Gastrocnemius medialis (tissue), 4 donors: ENCODE measurements around the gene COL23A1. TPM values are rescaled to one million over a fixed set of nuclear protein-coding genes. Genes with fewer than 3 reads are reported as not detected.

Source experiments
- ATAC-seq, 2 donors: fragments of 150-250 bp; one replicate each; pipeline ENCODE4 v1.9.1; 2016
- DNase-seq, 2 donors: peaks; one replicate each; pipeline ENCODE4 v3.0.0-alpha.2; 2019
- H3K27ac ChIP-seq, 4 donors: fragments of 200-600 bp; sonication (generic); 1 replicate in 1 of 4; 2 replicates in 3 of 4; pipeline ENCODE4 v1.5.1; 2016 to 2018; ENCODE audit warnings: mild to moderate bottlenecking in 2 of 4, moderate library complexity in 1 of 4
- H3K27me3 ChIP-seq, 3 donors: fragments of 200-600 bp; sonication (generic) in 2 of 3; 1 replicate in 1 of 3; 2 replicates in 2 of 3; pipeline versions ENCODE4 v1.5.1 to v1.6.0; 2016 to 2019; ENCODE audit warnings: mild to moderate bottlenecking in 1 of 3, moderate library complexity in 1 of 3
- H3K36me3 ChIP-seq, 2 donors: fragments of 200-600 bp; sonication (generic) in 1 of 2; one replicate each; pipeline ENCODE4 v1.5.1; 2017 to 2018
- H3K4me1 ChIP-seq, 2 donors: fragments of 200-600 bp; sonication (generic) in 1 of 2; one replicate each; pipeline ENCODE4 v1.5.1; 2016 to 2017; ENCODE audit warnings: mild to moderate bottlenecking in 2 of 2
- H3K4me3 ChIP-seq, 4 donors: fragments of 200-600 bp; sonication (generic) in 3 of 4; 1 replicate in 1 of 4; 2 replicates in 3 of 4; pipeline ENCODE4 v1.5.1; 2016 to 2019; ENCODE audit warnings: mild to moderate bottlenecking in 2 of 4
- H3K9me3 ChIP-seq, 3 donors: fragments of 200-600 bp; sonication (generic) in 2 of 3; 1 replicate in 1 of 3; 2 replicates in 2 of 3; pipeline ENCODE4 v1.5.1; 2016 to 2019
- POLR2A ChIP-seq, 2 donors: fragments of 450-650 bp; IDR thresholded peaks; one replicate each; pipeline ENCODE4 v1.6.1; 2017; ENCODE audit warnings: antibody characterized with exemption in 2 of 2, mild to moderate bottlenecking in 2 of 2, moderate library complexity in 2 of 2
- in situ Hi-C, 4 donors: fragments of 200-750 bp; cut with MboI; loops; one replicate each; pipeline versions ENCODE4 v1.15.0 to v1.8.0; 2017; ENCODE audit warnings: low sequenced_read_pairs in 4 of 4
- intact Hi-C: fragments of 100-400 bp; cut with DNase I; formaldehyde crosslinking; loops from one replicate; pipeline ENCODE4 v1.15.1; 2023; ENCODE audit warnings: low total_unique reads
- total RNA-seq, 4 donors: library from RNA; depleted of rRNA; stranded (reverse); fragments of >200 nt; gene quantifications; one replicate each; pipeline versions ENCODE4 v1.1.0 to v1.2.3, GENCODE V29; 2016
- TF ChIP-seq, protein P1 (sequence below), 5 experiments: fragments of 450-650 bp in 3 of 5; fragments of 200-600 bp in 2 of 5; sonication (generic) in 2 of 5; IDR thresholded peaks in 4 of 5; conservative IDR thresholded peaks in 1 of 5; 1 replicate in 4 of 5; 2 replicates in 1 of 5; pipeline ENCODE4 v1.5.1; 2016 to 2019; ENCODE audit warnings: antibody characterized with exemption in 5 of 5, mild to moderate bottlenecking in 3 of 5, moderate library complexity in 3 of 5

COL23A1 gene
- total RNA-seq, 4 donors from 2014 or later: 0.62 to 1.1 (median 0.97) TPM; not detected in 1

DNA sequence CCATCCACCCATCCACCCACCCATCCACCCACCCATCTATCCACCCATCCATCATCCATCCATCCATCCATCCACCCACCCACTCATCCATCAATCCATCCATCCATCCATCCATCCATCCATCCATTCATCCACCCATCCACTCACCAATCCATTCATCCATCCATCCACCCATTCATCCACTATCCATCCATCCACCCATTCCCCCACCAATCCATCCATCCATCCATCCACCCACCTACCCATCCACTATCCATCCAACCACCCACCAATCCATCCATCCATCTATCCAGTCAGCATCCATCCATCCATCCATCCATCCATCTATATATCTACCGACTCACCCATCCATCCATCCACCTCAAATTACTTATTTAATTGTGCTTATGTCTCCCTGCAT, 320.7 kb downstream of the COL23A1 start:
- Histone ChIP-seq H3K9me3 (no peaks in the 10 kb centered on the region), H3K27me3 (no peaks in the 10 kb centered on the region), H3K36me3 (no peaks in the 10 kb centered on the region), H3K27ac (no peak overlapping the region), H3K4me3 (no peak overlapping the region), H3K4me1 (peaks cover 0 to 6% of the 10 kb centered on the region in 2 donors)
- intact Hi-C loops (no loop called here), in situ Hi-C loops (loop anchor here in 1 of 4 donors (25.0 kb wide), 1 partner anchor 593 kb away; the partner anchor contains the start of gene ZNF354B)
- DNase-seq: no peak
- ATAC-seq: no peak
- no peak for TF ChIP-seq POLR2A (IDR thresholded peaks at IDR 0.05)
- TF ChIP-seq, protein P1, sequence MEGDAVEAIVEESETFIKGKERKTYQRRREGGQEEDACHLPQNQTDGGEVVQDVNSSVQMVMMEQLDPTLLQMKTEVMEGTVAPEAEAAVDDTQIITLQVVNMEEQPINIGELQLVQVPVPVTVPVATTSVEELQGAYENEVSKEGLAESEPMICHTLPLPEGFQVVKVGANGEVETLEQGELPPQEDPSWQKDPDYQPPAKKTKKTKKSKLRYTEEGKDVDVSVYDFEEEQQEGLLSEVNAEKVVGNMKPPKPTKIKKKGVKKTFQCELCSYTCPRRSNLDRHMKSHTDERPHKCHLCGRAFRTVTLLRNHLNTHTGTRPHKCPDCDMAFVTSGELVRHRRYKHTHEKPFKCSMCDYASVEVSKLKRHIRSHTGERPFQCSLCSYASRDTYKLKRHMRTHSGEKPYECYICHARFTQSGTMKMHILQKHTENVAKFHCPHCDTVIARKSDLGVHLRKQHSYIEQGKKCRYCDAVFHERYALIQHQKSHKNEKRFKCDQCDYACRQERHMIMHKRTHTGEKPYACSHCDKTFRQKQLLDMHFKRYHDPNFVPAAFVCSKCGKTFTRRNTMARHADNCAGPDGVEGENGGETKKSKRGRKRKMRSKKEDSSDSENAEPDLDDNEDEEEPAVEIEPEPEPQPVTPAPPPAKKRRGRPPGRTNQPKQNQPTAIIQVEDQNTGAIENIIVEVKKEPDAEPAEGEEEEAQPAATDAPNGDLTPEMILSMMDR (IDR thresholded peaks at IDR 0.05 in 4 of 5, conservative IDR thresholded peaks at IDR 0.05 in 1 of 5): no peak

DNA sequence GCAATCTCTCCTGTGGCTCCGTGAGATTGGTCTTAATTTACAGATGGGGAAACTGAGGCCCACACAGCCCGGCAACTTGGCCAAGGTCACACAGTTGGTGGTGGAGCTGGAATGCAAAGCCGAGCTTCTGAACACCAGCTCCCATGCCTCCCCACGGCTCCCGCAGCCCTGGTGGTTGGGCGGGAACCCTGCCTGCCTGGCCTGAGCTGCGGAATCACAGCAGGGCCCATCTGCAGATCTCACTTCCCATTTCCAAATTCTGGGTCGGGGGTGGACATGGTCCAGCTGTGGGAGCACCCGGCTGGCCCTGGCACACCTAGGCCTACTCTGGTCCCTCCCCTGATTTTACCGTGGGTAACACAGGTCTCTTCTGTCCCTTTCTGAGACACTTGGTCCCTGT, 322.3 kb downstream of the COL23A1 start:
- H3K36me3 ChIP-seq: no peaks in the 10 kb centered on the region
- no peaks in the 10 kb centered on the region for H3K9me3 ChIP-seq
- TF ChIP-seq, protein P1 (IDR thresholded peaks at IDR 0.05 in 4 of 5, conservative IDR thresholded peaks at IDR 0.05 in 1 of 5): no peak
- no peak for TF ChIP-seq POLR2A (IDR thresholded peaks at IDR 0.05)
- H3K27ac ChIP-seq: no peak overlapping the region
- no peak overlapping the region for H3K4me3 ChIP-seq
- intact Hi-C loops (no loop called here), in situ Hi-C loops (loop anchor here in 1 of 4 donors (25.0 kb wide), 1 partner anchor 594 kb away; the partner anchor contains the start of gene ZNF354B)
- DNase-seq (no peak), ATAC-seq (no peak)
- H3K4me1 ChIP-seq: peaks cover 0 to 6% of the 10 kb centered on the region in 2 donors
- no peaks in the 10 kb centered on the region for H3K27me3 ChIP-seq

DNA sequence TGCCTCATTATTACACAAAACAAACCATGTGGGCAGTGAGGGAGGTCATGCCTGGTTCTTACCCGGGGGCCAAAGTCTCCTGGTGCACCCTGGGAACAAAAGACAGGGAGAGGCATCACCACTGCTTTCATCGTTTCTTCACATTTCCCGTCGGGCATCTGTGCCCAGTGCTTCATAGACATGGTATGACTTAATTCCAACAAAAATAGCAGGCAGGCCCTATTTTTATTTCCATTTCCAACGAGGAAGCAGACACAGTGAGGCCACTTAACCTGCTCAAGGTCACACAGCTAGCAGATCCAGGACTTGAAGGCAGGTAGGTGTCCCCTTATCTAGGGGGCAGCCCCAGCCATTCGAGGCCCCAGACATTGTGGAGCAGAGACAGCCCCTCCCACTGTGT, 322.9 kb downstream of the COL23A1 start:
- in situ Hi-C loops: loop anchor here in 1 of 4 donors (25.0 kb wide), 1 partner anchor 595 kb away; the partner anchor contains the start of gene ZNF354B
- H3K27me3 ChIP-seq: no peaks in the 10 kb centered on the region

DNA sequence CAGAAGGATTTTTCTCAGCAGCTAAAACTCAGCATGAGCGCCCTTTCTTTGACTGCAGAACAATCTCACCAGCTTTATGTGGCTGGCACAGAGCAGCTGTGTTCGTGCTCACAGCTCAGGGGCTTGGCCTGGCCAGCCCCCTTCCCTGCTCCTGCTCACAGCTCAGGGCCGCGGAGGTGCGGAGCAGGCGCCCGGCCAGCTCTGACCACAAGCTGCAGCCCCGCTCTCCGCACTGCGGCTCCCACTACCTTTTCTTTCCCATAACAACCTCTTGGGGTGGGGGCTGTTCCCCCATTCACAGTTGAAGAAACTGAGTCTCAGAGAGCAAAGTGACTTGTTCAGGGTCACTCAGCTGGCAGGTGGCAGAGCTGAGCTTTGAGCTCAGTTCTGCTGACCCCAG, 323.6 kb downstream of the COL23A1 start:
- no peak for ATAC-seq
- Histone ChIP-seq H3K4me3 (no peak overlapping the region), H3K27me3 (no peaks in the 10 kb centered on the region), H3K27ac (no peak overlapping the region), H3K9me3 (no peaks in the 10 kb centered on the region), H3K36me3 (no peaks in the 10 kb centered on the region), H3K4me1 (peaks cover 0 to 6% of the 10 kb centered on the region in 2 donors)
- intact Hi-C loops: no loop called here
- no peak for DNase-seq
- in situ Hi-C loops: loop anchor here in 1 of 4 donors (25.0 kb wide), 1 partner anchor 596 kb away; the partner anchor contains the start of gene ZNF354B
- TF ChIP-seq POLR2A (IDR thresholded peaks at IDR 0.05): no peak
- TF ChIP-seq, protein P1 (IDR thresholded peaks at IDR 0.05 in 4 of 5, conservative IDR thresholded peaks at IDR 0.05 in 1 of 5): no peak

More for the DNA sequence above, 322.9 kb downstream of the COL23A1 start:
- Histone ChIP-seq H3K4me3 (no peak overlapping the region), H3K27ac (no peak overlapping the region), H3K9me3 (no peaks in the 10 kb centered on the region), H3K4me1 (peaks cover 0 to 6% of the 10 kb centered on the region in 2 donors), H3K36me3 (no peaks in the 10 kb centered on the region)
- TF ChIP-seq, protein P1 (IDR thresholded peaks at IDR 0.05 in 4 of 5, conservative IDR thresholded peaks at IDR 0.05 in 1 of 5): no peak
- no peak for TF ChIP-seq POLR2A (IDR thresholded peaks at IDR 0.05)
- no peak for DNase-seq
- ATAC-seq: peak in 1 of 2 donors; percentile 60
- intact Hi-C loops: no loop called here
